Measurements from ENCODE around the gene HAUS1. TPM values are rescaled to one million over a fixed set of nuclear protein-coding genes. Genes with fewer than 3 reads are reported as not detected.

HAUS1 gene
- polyA plus RNA-seq, 1 donor from 2014 or later: 118 TPM

- Histone ChIP-seq H3F3A (ENCODE audit: insufficient read depth, low read length, poor library complexity, severe bottlenecking) (no peaks in the 10 kb centered on the region), H3K9me2 (ENCODE audit: insufficient read depth, low read length) (no peaks in the 10 kb centered on the region), H3K27me3 (ENCODE audit: insufficient read depth, low read depth, low read length) (no peaks in the 10 kb centered on the region), H3K9ac (ENCODE audit: low read length) (peak within 1 kb of the TSS; percentile 88), H3K79me2 (replicated peaks; ENCODE audit: insufficient read depth, low read length) (peaks cover 48% of the 10 kb centered on the region), H4K20me1 (ENCODE audit: insufficient read depth) (no peaks in the 10 kb centered on the region), H3K4me3 (ENCODE audit: low read length) (peak within 1 kb of the TSS; percentile 72), H3K36me3 (ENCODE audit: insufficient read depth, low read length) (no peaks in the 10 kb centered on the region), H2AFZ (ENCODE audit: low read depth, low read length) (peak within 1 kb of the TSS; percentile 95), H3K4me2 (ENCODE audit: low read length) (peak within 1 kb of the TSS; percentile 81), H3K9me3 (ENCODE audit: low read length) (no peaks in the 10 kb centered on the region), H3K27ac (ENCODE audit: low read length) (peak within 1 kb of the TSS; percentile 92)
- TF ChIP-seq MXI1 (conservative IDR thresholded peaks at IDR 0.05; ENCODE audit: poor library complexity, severe bottlenecking) (peak; percentile 88), SMC3 (conservative IDR thresholded peaks at IDR 0.05; ENCODE audit: poor library complexity) (no peak), EZH2 (IDR thresholded peaks at IDR 0.05; ENCODE audit: borderline replicate concordance, insufficient read depth, low read length, poor library complexity, severe bottlenecking) (no peak), EP300 (conservative IDR thresholded peaks at IDR 0.05; ENCODE audit: poor library complexity, severe bottlenecking) (peak; percentile 63), RAD21 (conservative IDR thresholded peaks at IDR 0.05) (peak; percentile 9), POLR2AphosphoS5 (IDR thresholded peaks at IDR 0.05) (peak; percentile 98), TAF1 (IDR thresholded peaks at IDR 0.05; ENCODE audit: low read depth) (peak; percentile 89), REST (IDR thresholded peaks at IDR 0.05; ENCODE audit: borderline replicate concordance) (peak; percentile 88)
These were observed 6.2 kb upstream of the HAUS1 start, which contains the start of gene ATP5F1A for GRCh38 chr18:46097801-46098615. Gene ATP5F1A, minus strand, starts transcription at chr18:46098296. Its CDS starts 65 bp downstream, at chr18:46098231.

GRCh38 chr18:46098616-46098933, 5.6 kb upstream of the HAUS1 start:
- Histone ChIP-seq H3F3A (ENCODE audit: insufficient read depth, low read length, poor library complexity, severe bottlenecking) (no peaks in the 10 kb centered on the region), H3K9ac (ENCODE audit: low read length) (peak overlapping the region; percentile 88), H3K36me3 (ENCODE audit: insufficient read depth, low read length) (no peaks in the 10 kb centered on the region), H3K9me3 (ENCODE audit: low read length) (no peaks in the 10 kb centered on the region), H4K20me1 (ENCODE audit: insufficient read depth) (no peaks in the 10 kb centered on the region), H3K27ac (ENCODE audit: low read length) (peak overlapping the region; percentile 92), H3K9me2 (ENCODE audit: insufficient read depth, low read length) (no peaks in the 10 kb centered on the region), H3K4me2 (ENCODE audit: low read length) (peak overlapping the region; percentile 81), H2AFZ (ENCODE audit: low read depth, low read length) (peak overlapping the region; percentile 95), H3K4me3 (ENCODE audit: low read length) (peak overlapping the region; percentile 72), H3K27me3 (ENCODE audit: insufficient read depth, low read depth, low read length) (no peaks in the 10 kb centered on the region), H3K79me2 (replicated peaks; ENCODE audit: insufficient read depth, low read length) (peaks cover 42% of the 10 kb centered on the region)
- no peak for TF ChIP-seq EP300 (conservative IDR thresholded peaks at IDR 0.05; ENCODE audit: poor library complexity, severe bottlenecking)
- TF ChIP-seq MXI1 (conservative IDR thresholded peaks at IDR 0.05; ENCODE audit: poor library complexity, severe bottlenecking): no peak
- TF ChIP-seq REST (IDR thresholded peaks at IDR 0.05; ENCODE audit: borderline replicate concordance): no peak
- TF ChIP-seq POLR2AphosphoS5 (IDR thresholded peaks at IDR 0.05): no peak
- no peak for TF ChIP-seq RAD21 (conservative IDR thresholded peaks at IDR 0.05)
- no peak for TF ChIP-seq TAF1 (IDR thresholded peaks at IDR 0.05; ENCODE audit: low read depth)
- TF ChIP-seq CTCF (IDR thresholded peaks at IDR 0.05; ENCODE audit: poor library complexity, severe bottlenecking): no peak
- TF ChIP-seq SMC3 (conservative IDR thresholded peaks at IDR 0.05; ENCODE audit: poor library complexity): no peak
- no peak for TF ChIP-seq EZH2 (IDR thresholded peaks at IDR 0.05; ENCODE audit: borderline replicate concordance, insufficient read depth, low read length, poor library complexity, severe bottlenecking)
